B cell (primary cell): ENCODE results near the gene ZMYND19. TPM values are rescaled to one million over a fixed set of nuclear protein-coding genes. Genes with fewer than 3 reads are reported as not detected.
A peak's percentile ranks its signal among the peaks of the same experiment; 100 is the strongest.

Experiments used
- ATAC-seq: fragments of 200-7000 bp; cut with Tn5 transposase; one replicate; pipeline ENCODE4 v1.10.0; 2021; ENCODE audit warnings: low read depth, mild to moderate bottlenecking, moderate number of reproducible peaks, moderate library complexity
- CTCF ChIA-PET: fragments of 350-600 bp; sonication (Branson Sonifier 250); formaldehyde crosslinking; loops from one replicate; lab custom pipeline; 2021; ENCODE audit warnings: antibody characterized with exemption, inconsistent platforms; lab: Charles Lee
- POLR2A ChIA-PET: fragments of 350-600 bp; sonication (Branson Sonifier 250); formaldehyde crosslinking; loops from one replicate; lab custom pipeline; 2021; ENCODE audit warnings: antibody characterized with exemption; lab: Charles Lee
- DNase-seq: peaks from one replicate; pipeline ENCODE4 v3.0.0; 2013
- H2AFZ ChIP-seq: 2 replicates; pipeline ENCODE4 v1.6.1; 2012; ENCODE audit warnings: mild to moderate bottlenecking, low read depth, low read length; ENCODE audit not compliant: insufficient read depth, poor library complexity, severe bottlenecking
- H3K27ac ChIP-seq, 2 donors: 1 replicate in 1 of 2; 2 replicates in 1 of 2; pipeline ENCODE4 v1.5.1; 2012 to 2013; ENCODE audit warnings: low read length in 2 of 2, mild to moderate bottlenecking in 2 of 2, moderate library complexity in 1 of 2
- H3K27me3 ChIP-seq, 4 experiments: fragments of 200-600 bp in 1 of 4; sonication (generic) in 1 of 4; replicated peaks in 1 of 4; 1 replicate in 2 of 4; 2 replicates in 2 of 4; pipeline versions ENCODE4 v1.6.1 to v1.7.0; 2013 to 2016; ENCODE audit warnings: low read length in 3 of 4, mild to moderate bottlenecking in 2 of 4, mixed read lengths in 1 of 4, moderate library complexity in 1 of 4; ENCODE audit not compliant: insufficient read depth in 4 of 4, control insufficient read depth in 3 of 4; ENCODE audit errors: control extremely low read depth in 1 of 4
- H3K36me3 ChIP-seq, 2 experiments: replicated peaks in 1 of 2; 1 replicate in 1 of 2; 2 replicates in 1 of 2; pipeline versions ENCODE4 v1.6.1 to v1.7.1; 2013; ENCODE audit warnings: low read length in 1 of 2; ENCODE audit not compliant: insufficient read depth in 2 of 2, control insufficient read depth in 1 of 2; ENCODE audit errors: control extremely low read depth in 1 of 2, extremely low read depth in 1 of 2
- H3K4me1 ChIP-seq, 2 donors: fragments of 200-600 bp in 1 of 2; sonication (generic) in 1 of 2; 1 replicate in 1 of 2; 2 replicates in 1 of 2; pipeline versions ENCODE4 v1.5.1 to v1.6.1; 2013 to 2017; ENCODE audit warnings: low read length in 2 of 2; ENCODE audit not compliant: control insufficient read depth in 2 of 2, insufficient read depth in 2 of 2
- H3K4me2 ChIP-seq: replicated peaks from 2 replicates; pipeline ENCODE3; 2012; ENCODE audit warnings: mild to moderate bottlenecking, low read depth, low read length; ENCODE audit not compliant: poor library complexity, severe bottlenecking
- H3K4me3 ChIP-seq, 5 experiments: fragments of 200-600 bp in 1 of 5; sonication (generic) in 1 of 5; 1 replicate in 3 of 5; 2 replicates in 2 of 5; pipeline versions ENCODE4 v1.5.1 to v1.7.0; 2011 to 2016; ENCODE audit warnings: low read length in 4 of 5, mild to moderate bottlenecking in 4 of 5, low read depth in 2 of 5, control low read depth in 1 of 5, moderate library complexity in 1 of 5; ENCODE audit not compliant: insufficient read depth in 1 of 5; ENCODE audit errors: control extremely low read depth in 1 of 5, extremely low read depth in 1 of 5
- H3K79me2 ChIP-seq: fragments of 200-600 bp; sonication (generic); one replicate; pipeline ENCODE4 v1.6.0; 2016; ENCODE audit warnings: low read length; ENCODE audit not compliant: control insufficient read depth, insufficient read depth
- H3K9ac ChIP-seq: fragments of 200-600 bp; sonication (generic); 2 replicates; pipeline ENCODE4 v1.6.1; 2017; ENCODE audit warnings: mild to moderate bottlenecking, low read length, moderate library complexity
- H3K9me3 ChIP-seq, 3 donors: one replicate each; pipeline versions ENCODE4 v1.6.1 to v1.7.1; 2013; ENCODE audit warnings: low read length in 2 of 3; ENCODE audit not compliant: control insufficient read depth in 2 of 3, insufficient read depth in 1 of 3; ENCODE audit errors: control extremely low read depth in 1 of 3
- H4K20me1 ChIP-seq: 2 replicates; pipeline ENCODE4 v1.6.0; 2012; ENCODE audit warnings: mild to moderate bottlenecking, low read length; ENCODE audit not compliant: insufficient read depth, control insufficient read depth, poor library complexity, severe bottlenecking
- H3K27ac Mint-ChIP-seq: one replicate; pipeline ENCODE4 v1.8.0; 2021; ENCODE audit warnings: mixed read lengths
- H3K27me3 Mint-ChIP-seq: one replicate; pipeline ENCODE4 v1.8.0; 2021; ENCODE audit warnings: mixed read lengths
- H3K4me1 Mint-ChIP-seq: one replicate; pipeline ENCODE4 v1.8.0; 2021; ENCODE audit warnings: mixed read lengths
- H3K4me3 Mint-ChIP-seq: one replicate; pipeline ENCODE4 v1.8.0; 2021; ENCODE audit warnings: mixed read lengths
- H3K9me3 Mint-ChIP-seq: one replicate; pipeline ENCODE4 v1.8.0; 2022; ENCODE audit warnings: mixed read lengths; ENCODE audit not compliant: insufficient read depth
- EZH2 ChIP-seq: IDR thresholded peaks from 2 replicates; pipeline ENCODE4 v1.6.1; 2012; ENCODE audit warnings: borderline replicate concordance, low read depth, mild to moderate bottlenecking, moderate library complexity, low read length; ENCODE audit not compliant: insufficient read depth, poor library complexity, severe bottlenecking
- WGBS: methylation state at CpG from one replicate; pipeline ENCODE4 v1.1.5; 2013; ENCODE audit warnings: missing lambda C conversion rate; ENCODE audit not compliant: insufficient coverage; 5-methylcytosine and 5-hydroxymethylcytosine counted together
- intact Hi-C: fragments of 100-400 bp; cut with micrococcal nuclease; formaldehyde crosslinking; loops from one replicate; pipeline ENCODE4 v1.10.0; 2022
- polyA plus RNA-seq: library from polyadenylated mRNA; depleted of rRNA; stranded (reverse); fragments of >200 nt; gene quantifications from 2 replicates; pipeline ENCODE4 v1.2.3, GENCODE V29; 2012
- total RNA-seq, 2 donors: library from RNA; stranded (reverse); fragments of 120-200 nt in 1 of 2; gene quantifications; 1 replicate in 1 of 2; 2 replicates in 1 of 2; pipeline versions ENCODE4 v1.2.3 to v1.2.4, GENCODE V29; 2013 to 2022
- TF ChIP-seq, protein P1 (sequence below): fragments of 200-600 bp; IDR thresholded peaks from one replicate; pipeline ENCODE4 v1.8.0; 2022; ENCODE audit warnings: antibody characterized with exemption, mild to moderate bottlenecking

Gene ZMYND19
- total and polyA plus RNA-seq, 2 donors (not counting 1 experiment from before 2014, with no cell fraction given), result 22.0 to 24.1 TPM

DNA sequence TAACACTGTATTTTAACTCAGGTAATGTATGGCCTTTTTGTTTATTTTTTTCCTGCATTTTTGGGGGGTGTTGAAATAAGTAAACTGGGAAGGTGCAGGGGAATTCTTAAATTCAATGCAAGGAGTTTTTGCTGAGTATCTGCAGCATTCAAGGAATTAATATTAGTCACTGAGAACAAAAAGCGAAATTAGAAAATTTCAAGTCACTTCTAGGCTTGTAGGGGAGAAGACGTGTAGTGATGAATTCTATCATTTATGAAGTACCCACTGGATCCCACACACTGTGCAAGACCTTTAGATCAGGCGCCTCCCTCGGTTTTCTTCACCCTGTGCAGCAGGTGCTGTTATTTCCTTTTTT lies 29.7 kb upstream of the ZMYND19 start:
- Histone ChIP-seq H2AFZ (peak overlapping the region; percentile 73), H3K9me3 (no peaks in the 10 kb centered on the region), H3K4me3 (peak overlapping the region; percentile 53 to 78 (median 76)), H4K20me1 (peaks cover 59% of the 10 kb centered on the region), H3K79me2 (peaks cover 83% of the 10 kb centered on the region), H3K36me3 (peaks cover 3 to 7% of the 10 kb centered on the region in 2 experiments), H3K4me2 (peak overlapping the region; percentile 88), H3K27me3 (no peaks in the 10 kb centered on the region), H3K4me1 (peaks cover 28 to 40% of the 10 kb centered on the region in 2 donors), H3K9ac (peak overlapping the region; percentile 74), H3K27ac (peak overlapping the region in 1 of 2 donors; percentile 69)
- Mint-ChIP-seq H3K4me3 (peak overlapping the region; percentile 83), H3K9me3 (no peaks in the 10 kb centered on the region), H3K27ac (peak overlapping the region; percentile 78), H3K4me1 (peaks cover 43% of the 10 kb centered on the region), H3K27me3 (no peaks in the 10 kb centered on the region)
- ChIA-PET POLR2A (interaction anchor here (2.1 kb wide), 1 partner anchor 8 kb away, joined by 10 read pairs; no protein-coding TSS in a partner anchor), CTCF (interaction anchor here (1.7 kb wide), 1 partner anchor 41 kb away, joined by 5 read pairs; the partner anchor contains the start of gene DPH7)
- ATAC-seq (no peak), DNase-seq (no peak)
- no CpG with 5 or more reads among the region's 4 CpGs for WGBS
- no peak for TF ChIP-seq EZH2
- TF ChIP-seq, protein P1, sequence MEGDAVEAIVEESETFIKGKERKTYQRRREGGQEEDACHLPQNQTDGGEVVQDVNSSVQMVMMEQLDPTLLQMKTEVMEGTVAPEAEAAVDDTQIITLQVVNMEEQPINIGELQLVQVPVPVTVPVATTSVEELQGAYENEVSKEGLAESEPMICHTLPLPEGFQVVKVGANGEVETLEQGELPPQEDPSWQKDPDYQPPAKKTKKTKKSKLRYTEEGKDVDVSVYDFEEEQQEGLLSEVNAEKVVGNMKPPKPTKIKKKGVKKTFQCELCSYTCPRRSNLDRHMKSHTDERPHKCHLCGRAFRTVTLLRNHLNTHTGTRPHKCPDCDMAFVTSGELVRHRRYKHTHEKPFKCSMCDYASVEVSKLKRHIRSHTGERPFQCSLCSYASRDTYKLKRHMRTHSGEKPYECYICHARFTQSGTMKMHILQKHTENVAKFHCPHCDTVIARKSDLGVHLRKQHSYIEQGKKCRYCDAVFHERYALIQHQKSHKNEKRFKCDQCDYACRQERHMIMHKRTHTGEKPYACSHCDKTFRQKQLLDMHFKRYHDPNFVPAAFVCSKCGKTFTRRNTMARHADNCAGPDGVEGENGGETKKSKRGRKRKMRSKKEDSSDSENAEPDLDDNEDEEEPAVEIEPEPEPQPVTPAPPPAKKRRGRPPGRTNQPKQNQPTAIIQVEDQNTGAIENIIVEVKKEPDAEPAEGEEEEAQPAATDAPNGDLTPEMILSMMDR, result no peak
- intact Hi-C loops, result no loop called here

DNA sequence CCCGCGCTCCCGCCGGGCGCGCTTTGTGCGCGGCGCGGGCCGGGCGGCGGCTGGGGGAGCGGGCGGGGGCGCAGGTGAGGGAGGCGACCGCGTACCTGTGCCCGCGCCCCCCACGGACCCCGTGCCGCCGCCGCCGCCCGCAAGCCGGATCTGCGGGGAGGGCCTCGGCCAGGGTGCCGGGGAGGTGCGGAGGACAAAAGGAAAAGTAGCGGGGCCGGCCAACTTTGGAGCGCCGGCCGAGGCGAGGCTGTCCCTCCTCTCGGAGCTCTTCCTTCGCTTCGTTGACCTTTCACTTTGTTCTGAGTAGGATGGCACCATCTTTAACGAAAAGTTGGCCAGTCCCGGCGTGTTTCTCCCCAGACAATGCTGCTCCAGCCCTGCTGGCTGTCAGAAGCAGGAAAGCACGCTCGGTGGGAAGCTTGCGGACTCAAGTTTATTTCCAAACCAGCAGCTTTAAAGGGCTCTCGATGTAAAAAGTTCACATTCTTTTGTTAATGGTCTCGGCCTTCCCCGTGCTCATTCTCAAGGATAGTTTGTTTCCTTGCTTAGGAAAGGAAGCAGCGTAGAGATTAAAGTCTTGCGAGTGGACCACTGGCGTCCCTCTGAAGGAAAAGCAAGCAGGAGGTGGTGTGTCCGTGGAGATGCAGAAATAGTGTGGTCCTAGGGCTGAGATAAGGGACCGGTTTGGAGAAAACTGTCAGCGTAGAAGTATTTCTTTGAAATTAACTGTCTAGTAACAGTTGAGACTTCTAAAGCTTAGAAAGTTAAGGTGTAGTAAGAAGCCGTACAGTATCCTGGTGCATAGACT lies 29.1 kb upstream of the ZMYND19 start:
- intact Hi-C loops, result loop anchor here (2.0 kb wide), 1 partner anchor 75 kb away; no protein-coding TSS in a partner anchor
- 1% methylated on average over 57 of the region's 58 CpGs for WGBS

More for the DNA sequence above, 29.1 kb upstream of the ZMYND19 start:
- H3K4me3 ChIP-seq, result peak overlapping the region; percentile 53 to 78 (median 76)
- peaks cover 79% of the 10 kb centered on the region for H3K79me2 ChIP-seq
- TF ChIP-seq, protein P1, result no peak
- TF ChIP-seq EZH2, result no peak
- peaks cover 25 to 37% of the 10 kb centered on the region in 2 donors for H3K4me1 ChIP-seq
- Mint-ChIP-seq H3K27me3 (no peaks in the 10 kb centered on the region), H3K4me1 (peaks cover 43% of the 10 kb centered on the region), H3K9me3 (no peaks in the 10 kb centered on the region), H3K27ac (peak overlapping the region; percentile 78), H3K4me3 (peak overlapping the region; percentile 83)
- peak; percentile 20 for ATAC-seq
- peak overlapping the region; percentile 74 for H3K9ac ChIP-seq
- peaks cover 3 to 13% of the 10 kb centered on the region in 2 experiments for H3K36me3 ChIP-seq
- peak overlapping the region; percentile 88 for H3K4me2 ChIP-seq
- DNase-seq, result peak; percentile 72
- ChIA-PET POLR2A (interaction anchor here (0.5 to 2.1 kb wide), 7 partner anchors 9 to 104 kb away, joined by 3 to 10 read pairs (median 5); partner anchors contain the start of genes ARRDC1 and ZMYND19), CTCF (interaction anchor here (0.9 to 1.7 kb wide), 7 partner anchors 9 to 75 kb away, joined by 3 to 5 read pairs (median 3); partner anchors contain the start of genes DPH7 and MRPL41)
- peak overlapping the region; percentile 73 for H2AFZ ChIP-seq
- H4K20me1 ChIP-seq, result peaks cover 62% of the 10 kb centered on the region
- H3K9me3 ChIP-seq, result no peaks in the 10 kb centered on the region
- H3K27me3 ChIP-seq, result no peaks in the 10 kb centered on the region
- H3K27ac ChIP-seq, result peak overlapping the region; percentile 68 to 69
